ENCODE measurements around the gene NHP2. TPM values are rescaled to one million over a fixed set of nuclear protein-coding genes. Genes with fewer than 3 reads are reported as not detected.
A peak's percentile ranks its signal among the peaks of the same experiment; 100 is the strongest.

The NHP2 gene
- total RNA-seq, 1 donor from 2014 or later, result 476 TPM

DNA sequence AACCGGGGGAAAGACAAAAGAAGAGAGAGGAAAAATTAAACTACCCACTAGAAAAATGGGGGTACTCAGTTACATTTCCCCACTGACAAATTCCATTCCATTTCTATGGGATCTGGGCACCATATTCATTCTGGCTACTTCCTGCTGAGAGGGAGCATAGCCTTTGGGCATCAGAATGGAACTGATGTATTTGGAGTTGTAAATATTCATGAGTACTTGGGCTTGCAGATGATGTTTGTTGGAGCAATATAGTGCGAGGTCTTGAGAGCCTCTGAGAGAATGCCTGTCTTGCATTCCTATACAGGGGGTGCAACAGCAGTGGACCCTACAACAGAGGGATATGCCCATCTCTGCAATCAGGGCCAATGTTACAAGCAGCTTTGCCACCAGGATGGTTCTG, 16.8 kb upstream of the NHP2 start:
- Histone ChIP-seq H3K36me3 (ENCODE audit: control insufficient read depth, insufficient read depth, low read length) (no peaks in the 10 kb centered on the region), H3K27me3 (ENCODE audit: control insufficient read depth, insufficient read depth, low read length) (peaks cover 7% of the 10 kb centered on the region), H3K4me3 (ENCODE audit: low read depth, low read length) (no peak overlapping the region)
- no peak for DNase-seq (ENCODE audit: low read depth)
- TF ChIP-seq, protein P1, sequence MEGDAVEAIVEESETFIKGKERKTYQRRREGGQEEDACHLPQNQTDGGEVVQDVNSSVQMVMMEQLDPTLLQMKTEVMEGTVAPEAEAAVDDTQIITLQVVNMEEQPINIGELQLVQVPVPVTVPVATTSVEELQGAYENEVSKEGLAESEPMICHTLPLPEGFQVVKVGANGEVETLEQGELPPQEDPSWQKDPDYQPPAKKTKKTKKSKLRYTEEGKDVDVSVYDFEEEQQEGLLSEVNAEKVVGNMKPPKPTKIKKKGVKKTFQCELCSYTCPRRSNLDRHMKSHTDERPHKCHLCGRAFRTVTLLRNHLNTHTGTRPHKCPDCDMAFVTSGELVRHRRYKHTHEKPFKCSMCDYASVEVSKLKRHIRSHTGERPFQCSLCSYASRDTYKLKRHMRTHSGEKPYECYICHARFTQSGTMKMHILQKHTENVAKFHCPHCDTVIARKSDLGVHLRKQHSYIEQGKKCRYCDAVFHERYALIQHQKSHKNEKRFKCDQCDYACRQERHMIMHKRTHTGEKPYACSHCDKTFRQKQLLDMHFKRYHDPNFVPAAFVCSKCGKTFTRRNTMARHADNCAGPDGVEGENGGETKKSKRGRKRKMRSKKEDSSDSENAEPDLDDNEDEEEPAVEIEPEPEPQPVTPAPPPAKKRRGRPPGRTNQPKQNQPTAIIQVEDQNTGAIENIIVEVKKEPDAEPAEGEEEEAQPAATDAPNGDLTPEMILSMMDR (IDR thresholded peaks at IDR 0.05; ENCODE audit: insufficient read depth, low read length, poor library complexity, severe bottlenecking), result no peak

DNA sequence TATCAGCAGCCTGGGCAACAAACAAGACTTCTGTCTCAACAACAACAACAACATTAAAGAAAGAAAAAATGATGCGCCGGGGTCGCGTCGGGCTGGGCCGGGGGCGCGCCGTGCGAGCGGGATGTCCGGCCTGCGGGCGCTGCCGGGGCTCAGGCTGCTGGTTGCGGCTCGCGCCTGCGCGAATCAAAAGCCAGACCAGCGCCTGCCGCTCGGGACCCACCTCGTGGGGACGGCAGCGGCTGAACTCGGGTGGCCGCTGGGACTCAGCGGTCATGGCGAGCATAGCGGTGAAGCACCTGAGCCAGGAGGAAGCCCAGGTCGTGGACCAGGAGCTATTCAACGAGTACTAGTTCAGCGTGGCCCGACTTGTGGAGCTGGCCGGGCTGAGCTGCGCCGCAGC, 11.9 kb upstream of the NHP2 start:
- TF ChIP-seq, protein P1 (IDR thresholded peaks at IDR 0.05; ENCODE audit: insufficient read depth, low read length, poor library complexity, severe bottlenecking), result no peak
- peaks cover 17% of the 10 kb centered on the region for H3K27me3 ChIP-seq (ENCODE audit: control insufficient read depth, insufficient read depth, low read length)
- DNase-seq (ENCODE audit: low read depth), result no peak
- no peak overlapping the region for H3K4me3 ChIP-seq (ENCODE audit: low read depth, low read length)
- H3K36me3 ChIP-seq (ENCODE audit: control insufficient read depth, insufficient read depth, low read length), result no peaks in the 10 kb centered on the region

DNA sequence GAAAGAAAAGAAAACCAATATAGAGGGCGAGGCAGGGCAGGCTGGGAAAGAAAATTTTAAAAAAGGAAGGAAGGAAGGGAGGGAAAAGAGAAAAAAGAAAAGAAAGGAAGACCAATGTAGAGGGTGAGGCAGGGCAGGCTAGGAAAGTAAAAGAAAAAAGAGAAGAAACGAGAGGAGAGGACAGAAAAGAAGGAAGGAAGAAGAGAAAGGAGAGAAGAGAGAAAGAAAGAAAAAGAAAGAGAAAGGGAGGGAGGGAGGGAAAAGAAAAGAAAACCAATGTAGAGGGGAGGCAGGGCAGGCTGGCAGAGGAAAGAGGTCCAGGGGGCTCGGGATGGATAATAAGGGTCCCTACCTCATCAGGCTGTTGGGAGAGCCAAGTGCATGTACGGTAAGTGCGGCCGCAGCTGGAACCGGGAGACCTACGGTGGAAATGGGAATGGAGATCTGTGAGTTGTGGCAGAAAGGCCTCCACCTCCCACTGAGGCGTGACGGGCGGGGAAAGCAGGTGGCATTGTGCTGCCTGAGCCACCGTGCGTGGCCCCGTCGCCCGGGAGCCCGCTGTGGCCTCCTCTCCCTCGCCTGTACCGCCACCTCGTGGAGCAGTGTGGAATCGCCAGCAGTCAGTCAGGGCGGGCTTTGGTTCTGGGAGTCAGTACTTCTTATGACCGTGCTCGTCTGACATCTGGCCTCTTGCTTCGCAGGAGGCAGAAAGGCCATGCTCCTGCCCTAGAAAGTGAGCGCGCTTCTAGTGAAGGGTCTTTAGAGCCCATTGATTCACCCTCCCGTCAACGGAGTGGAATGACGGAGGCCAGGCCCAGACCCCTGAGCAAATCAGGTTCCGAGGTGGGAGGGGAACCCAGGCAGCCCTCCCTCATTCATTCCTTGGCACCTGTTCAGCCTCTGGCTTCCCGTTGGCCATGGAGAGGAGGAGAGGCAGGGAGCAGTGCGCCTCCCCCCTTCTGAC, 10.4 kb upstream of the NHP2 start:
- Histone ChIP-seq H3K4me3 (ENCODE audit: low read depth, low read length) (no peak overlapping the region), H3K36me3 (ENCODE audit: control insufficient read depth, insufficient read depth, low read length) (no peaks in the 10 kb centered on the region), H3K27me3 (ENCODE audit: control insufficient read depth, insufficient read depth, low read length) (peaks cover 17% of the 10 kb centered on the region)
- TF ChIP-seq, protein P1 (IDR thresholded peaks at IDR 0.05; ENCODE audit: insufficient read depth, low read length, poor library complexity, severe bottlenecking), result peak; percentile 99
- DNase-seq (ENCODE audit: low read depth), result no peak

DNA sequence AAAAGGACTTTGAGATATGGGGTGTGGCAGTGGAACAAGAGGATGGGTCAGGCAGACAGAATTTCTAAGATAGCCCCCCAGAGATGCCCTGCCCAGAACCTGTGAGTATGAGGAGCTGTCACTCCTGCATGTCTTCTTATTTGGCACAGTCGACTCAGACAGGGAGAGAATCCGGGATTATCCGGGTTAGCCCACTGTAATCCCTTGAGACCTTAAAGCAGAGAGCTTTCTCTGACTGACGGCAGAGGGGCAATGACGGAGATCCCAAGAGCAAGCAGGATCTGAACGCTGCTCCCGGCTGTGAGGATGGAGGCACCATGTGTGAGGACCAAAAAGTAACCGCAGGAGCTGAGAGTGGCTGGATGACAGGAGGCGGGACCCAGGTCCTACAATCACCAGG, 8.8 kb upstream of the NHP2 start:
- TF ChIP-seq, protein P1 (IDR thresholded peaks at IDR 0.05; ENCODE audit: insufficient read depth, low read length, poor library complexity, severe bottlenecking), result no peak
- no peak overlapping the region for H3K4me3 ChIP-seq (ENCODE audit: low read depth, low read length)
- DNase-seq (ENCODE audit: low read depth), result no peak
- peaks cover 17% of the 10 kb centered on the region for H3K27me3 ChIP-seq (ENCODE audit: control insufficient read depth, insufficient read depth, low read length)
- H3K36me3 ChIP-seq (ENCODE audit: control insufficient read depth, insufficient read depth, low read length), result no peaks in the 10 kb centered on the region

DNA sequence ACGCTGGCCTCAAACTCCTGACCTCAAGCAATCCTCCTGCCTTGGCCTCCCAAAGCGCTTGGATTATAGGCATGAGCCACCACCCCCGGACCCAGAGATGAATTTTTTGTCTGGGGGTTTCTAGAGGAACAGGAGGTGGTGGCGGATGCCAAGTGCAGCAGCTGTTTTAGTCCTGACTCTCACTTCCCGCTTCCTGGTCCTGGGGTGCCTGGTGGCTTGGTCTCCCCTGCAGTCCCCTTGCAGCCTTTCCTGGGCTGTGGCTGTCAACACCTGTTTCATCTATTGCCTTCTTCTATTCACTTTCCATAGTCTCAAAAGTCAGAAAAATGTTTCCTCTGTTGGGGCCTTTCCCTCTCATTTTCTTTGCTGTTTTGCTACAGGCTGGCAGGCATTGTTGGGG, 6.5 kb upstream of the NHP2 start:
- no peak for DNase-seq (ENCODE audit: low read depth)
- Histone ChIP-seq H3K36me3 (ENCODE audit: control insufficient read depth, insufficient read depth, low read length) (no peaks in the 10 kb centered on the region), H3K27me3 (ENCODE audit: control insufficient read depth, insufficient read depth, low read length) (peaks cover 7% of the 10 kb centered on the region), H3K4me3 (ENCODE audit: low read depth, low read length) (no peak overlapping the region)
- TF ChIP-seq, protein P1 (IDR thresholded peaks at IDR 0.05; ENCODE audit: insufficient read depth, low read length, poor library complexity, severe bottlenecking), result no peak
